ENCODE results near the gene HS3ST1. TPM values are rescaled to one million over a fixed set of nuclear protein-coding genes. Genes with fewer than 3 reads are reported as not detected.

The HS3ST1 gene
- total RNA-seq, 4 donors from 2014 or later = 3.1 to 12.5 (median 5.4) TPM

- 79% methylated on average over 3 of the region's 3 CpGs for WGBS
- H3K4me1 ChIP-seq = no peaks in the 10 kb centered on the region
- DNase-seq (ENCODE audit: extremely low spot score) = no peak
- TF ChIP-seq POLR2AphosphoS5 (IDR thresholded peaks at IDR 0.05) (no peak), EP300 (IDR thresholded peaks at IDR 0.05) (no peak), POLR2A (IDR thresholded peaks at IDR 0.05; ENCODE audit: low read depth) (no peak), CTCF (IDR thresholded peaks at IDR 0.05) (no peak)
- no peaks in the 10 kb centered on the region for H3K27me3 ChIP-seq
- no peaks in the 10 kb centered on the region for H3K9me3 ChIP-seq
- H3K4me3 ChIP-seq = no peak overlapping the region
- intact Hi-C loops (cut with DNase I) = no loop called here
- no peaks in the 10 kb centered on the region for H3K36me3 ChIP-seq
- H3K27ac ChIP-seq (replicated peaks in 1 of 4) = no peak overlapping the region
Measured at GRCh38 chr4:11415409-11416070, 13.2 kb downstream of the HS3ST1 start.

- no peak for DNase-seq (ENCODE audit: extremely low spot score)
- H3K4me1 ChIP-seq = no peaks in the 10 kb centered on the region
- H3K27ac ChIP-seq (replicated peaks in 1 of 4) = no peak overlapping the region
- no peaks in the 10 kb centered on the region for H3K9me3 ChIP-seq
- no peaks in the 10 kb centered on the region for H3K36me3 ChIP-seq
- no peak overlapping the region for H3K4me3 ChIP-seq
- H3K27me3 ChIP-seq = no peaks in the 10 kb centered on the region
- 91% methylated on average over 4 of the region's 4 CpGs for WGBS
- no peak for TF ChIP-seq POLR2A (IDR thresholded peaks at IDR 0.05; ENCODE audit: low read depth)
- TF ChIP-seq EP300 (IDR thresholded peaks at IDR 0.05) = no peak
- TF ChIP-seq CTCF (IDR thresholded peaks at IDR 0.05) = no peak
- TF ChIP-seq POLR2AphosphoS5 (IDR thresholded peaks at IDR 0.05) = no peak
- intact Hi-C loops (cut with DNase I) = no loop called here
Measured at GRCh38 chr4:11412211-11412610, 16.5 kb downstream of the HS3ST1 start.

- Histone ChIP-seq H3K4me1 (no peaks in the 10 kb centered on the region), H3K36me3 (no peaks in the 10 kb centered on the region), H3K27ac (replicated peaks in 1 of 4) (no peak overlapping the region), H3K9me3 (no peaks in the 10 kb centered on the region), H3K4me3 (no peak overlapping the region), H3K27me3 (no peaks in the 10 kb centered on the region)
- no peak for TF ChIP-seq CTCF (IDR thresholded peaks at IDR 0.05)
- no peak for TF ChIP-seq POLR2AphosphoS5 (IDR thresholded peaks at IDR 0.05)
- no peak for TF ChIP-seq EP300 (IDR thresholded peaks at IDR 0.05)
- no peak for TF ChIP-seq POLR2A (IDR thresholded peaks at IDR 0.05; ENCODE audit: low read depth)
- WGBS = 83% methylated on average over 1 of the region's 1 CpG
- DNase-seq (ENCODE audit: extremely low spot score) = no peak
- intact Hi-C loops (cut with DNase I) = no loop called here
Measured at GRCh38 chr4:11409632-11410031, 19.1 kb downstream of the HS3ST1 start.

GRCh38 chr4:11408233-11408967 is 20.3 kb downstream of the HS3ST1 start:
- H3K27ac ChIP-seq (replicated peaks in 1 of 4) = no peak overlapping the region
- DNase-seq (ENCODE audit: extremely low spot score) = no peak
- no peaks in the 10 kb centered on the region for H3K4me1 ChIP-seq
- H3K4me3 ChIP-seq = no peak overlapping the region
- H3K27me3 ChIP-seq = no peaks in the 10 kb centered on the region
- no peak for TF ChIP-seq POLR2AphosphoS5 (IDR thresholded peaks at IDR 0.05)
- no peak for TF ChIP-seq EP300 (IDR thresholded peaks at IDR 0.05)
- TF ChIP-seq CTCF (IDR thresholded peaks at IDR 0.05) = no peak
- TF ChIP-seq POLR2A (IDR thresholded peaks at IDR 0.05; ENCODE audit: low read depth) = no peak
- no peaks in the 10 kb centered on the region for H3K9me3 ChIP-seq
- no peaks in the 10 kb centered on the region for H3K36me3 ChIP-seq
- intact Hi-C loops (cut with DNase I) = no loop called here
- 90% methylated on average over 5 of the region's 5 CpGs for WGBS

Data from esophagus muscularis mucosa (tissue), 4 donors.